MCF 10A (cell line): Measurements from ENCODE around the gene EEF1AKMT3. TPM values are rescaled to one million over a fixed set of nuclear protein-coding genes. Genes with fewer than 3 reads are reported as not detected.

Source experiments
- BruUV-seq: library from RNA; stranded (reverse); fragments of 400-500 nt; replicated peaks from 2 replicates; lab custom pipeline; 2021; lab: Mats Ljungman, UMichigan
- CTCF ChIA-PET: fragments of 300-600 bp; sonication (Branson Sonifier 250); formaldehyde crosslinking; extraction: SDS; loops from one replicate; lab custom pipeline; 2021; ENCODE audit warnings: antibody characterized with exemption, inconsistent platforms; lab: Yijun Ruan, JAX
- POLR2A ChIA-PET: fragments of 300-600, 350-650 bp; sonication (Branson Sonifier 250); formaldehyde crosslinking; extraction: SDS; loops from one replicate; lab custom pipeline; 2020; ENCODE audit warnings: antibody characterized with exemption, inconsistent platforms; lab: Yijun Ruan, JAX
- DNase-seq: peaks from one replicate; pipeline ENCODE4 v3.0.0-alpha.2; 2018; ENCODE audit not compliant: unreplicated experiment
- H3K27ac Mint-ChIP-seq: one replicate; pipeline ENCODE4 v1.8.0; 2022; ENCODE audit warnings: mild to moderate bottlenecking, low read depth, mixed read lengths; ENCODE audit not compliant: unreplicated experiment
- H3K27me3 Mint-ChIP-seq: one replicate; pipeline ENCODE4 v1.8.0; 2022; ENCODE audit warnings: mixed read lengths; ENCODE audit not compliant: insufficient read depth, unreplicated experiment
- H3K36me3 Mint-ChIP-seq: one replicate; pipeline ENCODE4 v1.8.0; 2022; ENCODE audit warnings: mild to moderate bottlenecking, moderate library complexity, mixed read lengths; ENCODE audit not compliant: insufficient read depth, unreplicated experiment
- H3K4me1 Mint-ChIP-seq: one replicate; pipeline ENCODE4 v1.8.0; 2022; ENCODE audit warnings: mixed read lengths; ENCODE audit not compliant: insufficient read depth, unreplicated experiment
- H3K4me3 Mint-ChIP-seq: one replicate; pipeline ENCODE4 v1.8.0; 2022; ENCODE audit warnings: mild to moderate bottlenecking, moderate library complexity, mixed read lengths; ENCODE audit not compliant: unreplicated experiment
- H3K9me3 Mint-ChIP-seq: one replicate; pipeline ENCODE4 v1.8.0; 2022; ENCODE audit warnings: mixed read lengths; ENCODE audit not compliant: unreplicated experiment
- CTCF ChIP-seq: fragments of 200-600 bp; IDR thresholded peaks from one replicate; pipeline ENCODE4 v1.8.0; 2022; ENCODE audit warnings: antibody characterized with exemption, mild to moderate bottlenecking; ENCODE audit not compliant: unreplicated experiment
- intact Hi-C: fragments of 100-400 bp; cut with micrococcal nuclease; formaldehyde crosslinking; loops from 2 replicates; pipeline ENCODE4 v1.14.1; 2022
- total RNA-seq: library from RNA; stranded (reverse); gene quantifications from 2 replicates; pipeline ENCODE4 v1.2.3, GENCODE V29; 2022

Gene EEF1AKMT3
- total RNA-seq, 1 experiment from 2014 or later: 8.1 TPM

- no peak for DNase-seq
- intact Hi-C loops: no loop called here
- CTCF ChIA-PET: interaction anchor here (0.5 to 2.5 kb wide), 10 partner anchors 10 to 120 kb away, joined by 3 to 15 read pairs (median 6); partner anchors contain the start of genes EEF1AKMT3 and METTL1
- BruUV-seq: TSS peak; percentile 46
- no peak for TF ChIP-seq CTCF
- H3K36me3 Mint-ChIP-seq: peaks cover 47% of the 10 kb centered on the region
- POLR2A ChIA-PET: interaction anchor here (0.5 to 3.7 kb wide), 10 partner anchors 10 to 157 kb away, joined by 3 to 39 read pairs (median 5); partner anchors contain the start of genes ATP23, CYP27B1, EEF1AKMT3 and METTL1
- no peaks in the 10 kb centered on the region for H3K27me3 Mint-ChIP-seq
- peak overlapping the region; percentile 98 for H3K4me3 Mint-ChIP-seq
- peaks cover 25% of the 10 kb centered on the region for H3K4me1 Mint-ChIP-seq
- peak overlapping the region; percentile 39 for H3K27ac Mint-ChIP-seq
- H3K9me3 Mint-ChIP-seq: no peaks in the 10 kb centered on the region
Observed at GRCh38 chr12:57783861-57784260, 11.4 kb downstream of the EEF1AKMT3 start.

- DNase-seq: peak; percentile 74
- Mint-ChIP-seq H3K4me3 (no peak overlapping the region), H3K36me3 (peaks cover 94% of the 10 kb centered on the region), H3K27ac (no peak overlapping the region), H3K27me3 (no peaks in the 10 kb centered on the region), H3K4me1 (peaks cover 9% of the 10 kb centered on the region), H3K9me3 (no peaks in the 10 kb centered on the region)
- no peak for TF ChIP-seq CTCF
- ChIA-PET POLR2A (interaction anchor here (0.7 to 3.0 kb wide), 12 partner anchors 10 to 110 kb away, joined by 3 to 33 read pairs (median 4); partner anchors contain the start of genes CDK4, CTDSP2, EEF1AKMT3 and METTL1), CTCF (interaction anchor here (0.6 to 3.8 kb wide), 8 partner anchors 9 to 132 kb away, joined by 3 to 20 read pairs (median 3); partner anchors contain the start of gene TSFM)
- intact Hi-C loops: no loop called here
- BruUV-seq: no TSS peak
Observed at GRCh38 chr12:57793920-57794319, 21.5 kb downstream of the EEF1AKMT3 start.

- TF ChIP-seq CTCF: no peak
- peak; percentile 72 for DNase-seq
- H3K36me3 Mint-ChIP-seq: peaks cover 91% of the 10 kb centered on the region
Observed at GRCh38 chr12:57795354-57795753, 22.9 kb downstream of the EEF1AKMT3 start.

GRCh38 chr12:57796996-57797395 is 24.6 kb downstream of the EEF1AKMT3 start:
- H3K4me1 Mint-ChIP-seq: peaks cover 9% of the 10 kb centered on the region
- H3K4me3 Mint-ChIP-seq: no peak overlapping the region
- no peak overlapping the region for H3K27ac Mint-ChIP-seq
- intact Hi-C loops: no loop called here
- H3K9me3 Mint-ChIP-seq: no peaks in the 10 kb centered on the region
- no peak for DNase-seq
- CTCF ChIA-PET: interaction anchor here (1.0 to 4.4 kb wide), 5 partner anchors 9 to 108 kb away, joined by 3 to 27 read pairs (median 6); partner anchors contain the start of gene TSFM
- TF ChIP-seq CTCF: no peak
- H3K36me3 Mint-ChIP-seq: peaks cover 74% of the 10 kb centered on the region
- BruUV-seq: no TSS peak
- no peaks in the 10 kb centered on the region for H3K27me3 Mint-ChIP-seq
- POLR2A ChIA-PET: interaction anchor here (1.1 to 1.3 kb wide), 2 partner anchors 10 to 31 kb away, joined by 3 to 4 read pairs; no protein-coding TSS in a partner anchor

More at GRCh38 chr12:57795354-57795753, 22.9 kb downstream of the EEF1AKMT3 start:
- ChIA-PET CTCF (no interaction called here), POLR2A (no interaction called here)
- no peaks in the 10 kb centered on the region for H3K9me3 Mint-ChIP-seq
- H3K27ac Mint-ChIP-seq: peak overlapping the region; percentile 19
- peaks cover 9% of the 10 kb centered on the region for H3K4me1 Mint-ChIP-seq
- intact Hi-C loops: no loop called here
- H3K27me3 Mint-ChIP-seq: no peaks in the 10 kb centered on the region
- H3K4me3 Mint-ChIP-seq: no peak overlapping the region
- no TSS peak for BruUV-seq
